Endodermal cell (in vitro differentiated cells): Measurements from ENCODE around the gene EYS. TPM values are rescaled to one million over a fixed set of nuclear protein-coding genes. Genes with fewer than 3 reads are reported as not detected.

Source experiments
- DNase-seq: peaks from one replicate; pipeline ENCODE4 v3.0.0-alpha.2; 2017
- H3K27ac ChIP-seq: 2 replicates; pipeline ENCODE4 v1.5.1; 2013; ENCODE audit warnings: mild to moderate bottlenecking, low read depth, low read length, moderate library complexity
- H3K27me3 ChIP-seq: 2 replicates; pipeline ENCODE4 v1.6.1; 2013; ENCODE audit warnings: mild to moderate bottlenecking, low read length, moderate library complexity; ENCODE audit not compliant: insufficient read depth, control insufficient read depth, poor library complexity, severe bottlenecking
- H3K36me3 ChIP-seq: 2 replicates; pipeline ENCODE4 v1.7.0; 2013; ENCODE audit warnings: mild to moderate bottlenecking, low read length, moderate library complexity; ENCODE audit not compliant: control insufficient read depth, insufficient read depth
- H3K4me1 ChIP-seq: one replicate; pipeline ENCODE4 v1.7.0; 2013; ENCODE audit warnings: low read length; ENCODE audit not compliant: control insufficient read depth, insufficient read depth
- H3K4me3 ChIP-seq: 2 replicates; pipeline ENCODE4 v1.5.1; 2013; ENCODE audit warnings: mild to moderate bottlenecking, low read length, moderate library complexity
- H3K9ac ChIP-seq: 2 replicates; pipeline ENCODE4 v1.6.1; 2013; ENCODE audit warnings: mild to moderate bottlenecking, low read length, moderate library complexity; ENCODE audit not compliant: poor library complexity, severe bottlenecking; ENCODE audit errors: extremely low read depth
- H3K9me3 ChIP-seq: 2 replicates; pipeline ENCODE4 v1.6.1; 2013; ENCODE audit warnings: mild to moderate bottlenecking, low read length, moderate library complexity; ENCODE audit not compliant: control insufficient read depth
- H3K27ac Mint-ChIP-seq: 2 replicates; pipeline ENCODE4 v1.8.0; 2020; ENCODE audit warnings: mixed read lengths
- H3K27me3 Mint-ChIP-seq: 2 replicates; pipeline ENCODE4 v1.8.0; 2021; ENCODE audit warnings: mild to moderate bottlenecking, mixed read lengths; ENCODE audit not compliant: insufficient read depth
- H3K36me3 Mint-ChIP-seq: 2 replicates; pipeline ENCODE4 v1.8.0; 2020; ENCODE audit warnings: low read depth, mixed read lengths
- H3K4me1 Mint-ChIP-seq: 2 replicates; pipeline ENCODE4 v1.8.0; 2020; ENCODE audit warnings: mixed read lengths
- H3K4me3 Mint-ChIP-seq: 2 replicates; pipeline ENCODE4 v1.8.0; 2020; ENCODE audit warnings: mild to moderate bottlenecking, moderate library complexity, mixed read lengths
- H3K9me3 Mint-ChIP-seq: 2 replicates; pipeline ENCODE4 v1.8.0; 2020; ENCODE audit warnings: mild to moderate bottlenecking, mixed read lengths
- CTCF ChIP-seq: fragments of 200-600 bp; sonication (generic); conservative IDR thresholded peaks from 2 replicates; pipeline ENCODE4 v1.5.0; 2021; ENCODE audit warnings: antibody characterized with exemption, mild to moderate bottlenecking
- WGBS, 2 experiments: methylation state at CpG; one replicate each; pipeline versions ENCODE4 v1.1.5 to v1.1.7; 2013; ENCODE audit warnings: missing lambda C conversion rate in 2 of 2, mixed read lengths in 1 of 2; ENCODE audit not compliant: insufficient coverage in 1 of 2, insufficient read length in 1 of 2; 5-methylcytosine and 5-hydroxymethylcytosine counted together
- total RNA-seq, 2 donors: library from RNA; stranded (reverse); fragmentation: NEBNext Ultra II Directional in 1 of 2; extraction: Animal tissue kit (Norgen Biotek cat#: 25700) in 1 of 2; gene quantifications; 2 replicates in 1 of 2; 3 replicates in 1 of 2; pipeline ENCODE4 v1.2.1, GENCODE V29; 2021

Gene EYS
- total RNA-seq, 2 donors from 2014 or later, result 0.31 to 0.70 TPM

GRCh38 chr6:64681416-64682160 is 1025.4 kb downstream of the EYS start:
- Histone ChIP-seq H3K27ac (no peak overlapping the region), H3K9me3 (no peaks in the 10 kb centered on the region), H3K4me1 (no peaks in the 10 kb centered on the region), H3K27me3 (no peaks in the 10 kb centered on the region), H3K4me3 (no peak overlapping the region), H3K9ac (no peak overlapping the region), H3K36me3 (no peaks in the 10 kb centered on the region)
- WGBS, 2 experiments, result 94 to 97% methylated on average over 13 to 23 of the region's 23 CpGs
- no peak for TF ChIP-seq CTCF
- Mint-ChIP-seq H3K9me3 (no peaks in the 10 kb centered on the region), H3K27me3 (peaks cover 7% of the 10 kb centered on the region), H3K4me3 (no peak overlapping the region), H3K27ac (no peak overlapping the region), H3K4me1 (peaks cover 5% of the 10 kb centered on the region), H3K36me3 (no peaks in the 10 kb centered on the region)
- DNase-seq, result no peak

- Mint-ChIP-seq H3K36me3 (no peaks in the 10 kb centered on the region), H3K27ac (no peak overlapping the region), H3K9me3 (no peaks in the 10 kb centered on the region), H3K4me3 (no peak overlapping the region), H3K4me1 (peaks cover 5% of the 10 kb centered on the region), H3K27me3 (peaks cover 9% of the 10 kb centered on the region)
- Histone ChIP-seq H3K36me3 (no peaks in the 10 kb centered on the region), H3K4me1 (no peaks in the 10 kb centered on the region), H3K27me3 (no peaks in the 10 kb centered on the region), H3K9ac (no peak overlapping the region), H3K9me3 (no peaks in the 10 kb centered on the region), H3K27ac (no peak overlapping the region), H3K4me3 (no peak overlapping the region)
- 86 to 100% methylated on average over 1 to 5 of the region's 5 CpGs for WGBS, 2 experiments
- no peak for DNase-seq
- no peak for TF ChIP-seq CTCF
These were observed 1026.6 kb downstream of the EYS start for GRCh38 chr6:64680446-64680845.

GRCh38 chr6:64679416-64679815 is 1027.6 kb downstream of the EYS start:
- peaks cover 5% of the 10 kb centered on the region for H3K4me1 Mint-ChIP-seq
- DNase-seq, result no peak
- no peaks in the 10 kb centered on the region for H3K4me1 ChIP-seq
- no peak overlapping the region for H3K4me3 Mint-ChIP-seq
- TF ChIP-seq CTCF, result no peak
- peaks cover 18% of the 10 kb centered on the region for H3K27me3 Mint-ChIP-seq
- H3K36me3 Mint-ChIP-seq, result no peaks in the 10 kb centered on the region
- no peak overlapping the region for H3K27ac ChIP-seq
- no peaks in the 10 kb centered on the region for H3K9me3 ChIP-seq
- no peak overlapping the region for H3K4me3 ChIP-seq
- peaks cover 6% of the 10 kb centered on the region for H3K27me3 ChIP-seq
- H3K9ac ChIP-seq, result no peak overlapping the region
- no peak overlapping the region for H3K27ac Mint-ChIP-seq
- WGBS, 2 experiments, result 94% methylated on average over 2 of the region's 2 CpGs; no CpG with 5 or more reads in 1 of the 2 experiments
- no peaks in the 10 kb centered on the region for H3K9me3 Mint-ChIP-seq
- no peaks in the 10 kb centered on the region for H3K36me3 ChIP-seq
